Loucy (cell line): ENCODE data around the gene LVRN.

ENCODE experiments used
- EZH2phosphoT487 ChIP-seq: fragments of 200-600 bp; IDR thresholded peaks from 2 replicates; pipeline ENCODE4 v1.6.1; 2018; ENCODE audit warnings: antibody characterized with exemption, mild to moderate bottlenecking, moderate library complexity, borderline replicate concordance
- TF ChIP-seq, protein P1 (sequence below): fragments of 200-600 bp; sonication (generic); conservative IDR thresholded peaks from 2 replicates; pipeline ENCODE4 v1.5.1; 2014; ENCODE audit warnings: mild to moderate bottlenecking, antibody characterized with exemption, low read length

DNA sequence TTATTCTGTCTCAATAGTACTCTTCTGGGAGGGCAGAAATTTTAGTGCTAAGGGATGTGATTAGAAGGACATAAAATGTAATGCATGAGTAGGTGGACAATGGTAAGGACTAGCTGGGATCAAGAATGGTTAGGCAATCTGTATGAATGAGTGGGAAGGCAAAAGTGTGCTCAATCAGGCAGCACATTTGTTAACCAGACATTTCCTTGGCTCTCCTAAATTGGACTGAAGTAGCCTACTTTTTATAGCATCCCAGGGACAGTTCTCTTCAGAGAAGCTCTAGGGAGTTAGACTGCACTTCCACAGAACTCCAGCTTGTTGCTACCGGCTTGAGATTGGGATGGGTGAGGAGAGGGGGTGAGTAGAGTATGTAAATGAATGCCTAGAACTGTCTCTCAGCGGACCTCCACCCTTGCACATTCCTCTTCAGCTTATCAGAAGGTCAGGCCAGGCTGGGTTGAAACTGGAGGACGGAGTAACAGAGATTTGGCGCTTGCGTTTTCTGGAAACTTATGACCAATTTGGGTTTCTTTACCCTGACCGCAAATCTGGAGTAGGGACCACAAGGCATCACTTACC, 51.0 kb downstream of the LVRN start:
- TF ChIP-seq, protein P1, sequence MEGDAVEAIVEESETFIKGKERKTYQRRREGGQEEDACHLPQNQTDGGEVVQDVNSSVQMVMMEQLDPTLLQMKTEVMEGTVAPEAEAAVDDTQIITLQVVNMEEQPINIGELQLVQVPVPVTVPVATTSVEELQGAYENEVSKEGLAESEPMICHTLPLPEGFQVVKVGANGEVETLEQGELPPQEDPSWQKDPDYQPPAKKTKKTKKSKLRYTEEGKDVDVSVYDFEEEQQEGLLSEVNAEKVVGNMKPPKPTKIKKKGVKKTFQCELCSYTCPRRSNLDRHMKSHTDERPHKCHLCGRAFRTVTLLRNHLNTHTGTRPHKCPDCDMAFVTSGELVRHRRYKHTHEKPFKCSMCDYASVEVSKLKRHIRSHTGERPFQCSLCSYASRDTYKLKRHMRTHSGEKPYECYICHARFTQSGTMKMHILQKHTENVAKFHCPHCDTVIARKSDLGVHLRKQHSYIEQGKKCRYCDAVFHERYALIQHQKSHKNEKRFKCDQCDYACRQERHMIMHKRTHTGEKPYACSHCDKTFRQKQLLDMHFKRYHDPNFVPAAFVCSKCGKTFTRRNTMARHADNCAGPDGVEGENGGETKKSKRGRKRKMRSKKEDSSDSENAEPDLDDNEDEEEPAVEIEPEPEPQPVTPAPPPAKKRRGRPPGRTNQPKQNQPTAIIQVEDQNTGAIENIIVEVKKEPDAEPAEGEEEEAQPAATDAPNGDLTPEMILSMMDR, result no peak
- TF ChIP-seq EZH2phosphoT487, result no peak
